Adrenal gland (tissue), 12 donors: Measurements from ENCODE around the gene CHRNG. TPM values are rescaled to one million over a fixed set of nuclear protein-coding genes. Genes with fewer than 3 reads are reported as not detected.
A peak's percentile ranks its signal among the peaks of the same experiment; 100 is the strongest.

Experiments
- DNase-seq, 7 donors: peaks; one replicate each; pipeline ENCODE4 v3.0.0-alpha.2; 2019 to 2020
- H3K27ac ChIP-seq, 5 donors: fragments of 200-600 bp; sonication (generic) in 4 of 5; 1 replicate in 3 of 5; 2 replicates in 2 of 5; pipeline versions ENCODE4 v1.5.1 to v1.8.0; 2016 to 2020; ENCODE audit warnings: mild to moderate bottlenecking in 1 of 5
- H3K27me3 ChIP-seq: fragments of 200-600 bp; 2 replicates; pipeline ENCODE4 v1.8.0; 2021
- H3K36me3 ChIP-seq, 2 donors: fragments of 200-600 bp; replicated peaks in 1 of 2; 1 replicate in 1 of 2; 2 replicates in 1 of 2; pipeline versions ENCODE4 v1.5.1 to v1.8.0; 2018 to 2022
- H3K4me1 ChIP-seq, 2 donors: fragments of 200-600 bp; replicated peaks in 1 of 2; 1 replicate in 1 of 2; 2 replicates in 1 of 2; pipeline versions ENCODE4 v1.5.1 to v1.8.0; 2018 to 2021
- H3K4me3 ChIP-seq, 4 donors: fragments of 200-600 bp; sonication (generic) in 3 of 4; one replicate each; pipeline ENCODE4 v1.5.1; 2016 to 2018
- H3K9me3 ChIP-seq, 3 donors: fragments of 200-600 bp; sonication (generic) in 1 of 3; replicated peaks in 1 of 3; 1 replicate in 2 of 3; 2 replicates in 1 of 3; pipeline versions ENCODE4 v1.5.1 to v1.8.0; 2016 to 2021
- POLR2A ChIP-seq, 2 donors: fragments of 450-650 bp; IDR thresholded peaks; one replicate each; pipeline ENCODE4 v1.6.1; 2017; ENCODE audit warnings: antibody characterized with exemption in 2 of 2, mild to moderate bottlenecking in 2 of 2, moderate library complexity in 1 of 2
- WGBS, 4 donors: extraction: QIAGEN DNeasy Blood & Tissue Kit in 2 of 4; methylation state at CpG; one replicate each; pipeline versions ENCODE4 v1.1.5 to v1.1.7; 2013 to 2017; 5-methylcytosine and 5-hydroxymethylcytosine counted together
- intact Hi-C, 2 donors: fragments of 100-400 bp; cut with DNase I; formaldehyde crosslinking; loops; one replicate each; pipeline versions ENCODE4 v1.14.1 to v1.15.0; 2022 to 2023
- polyA plus RNA-seq, 3 donors: library from polyadenylated mRNA; stranded (reverse); fragments of 200-250 nt in 2 of 3; fragments of 350-450 nt in 1 of 3; fragmentation: Illumina TruSeq in 1 of 3; extraction: RNeasy Lipid Tissue Mini Kit (QIAGEN cat#74804) in 1 of 3; gene quantifications; one replicate each; pipeline ENCODE4 v1.2.3, GENCODE V29; 2013 to 2014
- total RNA-seq, 9 donors: library from RNA; depleted of rRNA in 4 of 9; stranded (reverse); fragments of >200 nt in 4 of 9; fragments of 120-200 nt in 1 of 9; fragmentation: NEBNext Ultra II Directional in 1 of 9; extraction: Animal tissue kit (Norgen Biotek cat#: 25700) in 1 of 9; gene quantifications; one replicate each; pipeline versions ENCODE4 v1.1.0 to v1.2.4, GENCODE V29; 2013 to 2023
- TF ChIP-seq, protein P1 (sequence below), 6 experiments: fragments of 450-650 bp in 4 of 6; fragments of 200-600 bp in 2 of 6; sonication (generic) in 1 of 6; IDR thresholded peaks; 1 replicate in 5 of 6; 2 replicates in 1 of 6; pipeline versions ENCODE4 v1.5.1 to v1.8.0; 2016 to 2021; ENCODE audit warnings: antibody characterized with exemption in 6 of 6, mild to moderate bottlenecking in 2 of 6, moderate library complexity in 1 of 6
- donor health status: healthy with polysubstance abuse.
- donor health status: Bipolar disorder and iron deficiency.
- donor health status: DM: yes; HTN: yes; CAD: no.
- donor health status: DM: no; HTN: no; CAD: no.
- donor health status: DM: no; HTN: no; CAD: no.
- donor health status: DM: yes; HTN: yes; CAD: no.

Gene CHRNG
- total and polyA plus RNA-seq, 12 donors = 0.08 to 0.22 TPM; not detected in 10

DNA sequence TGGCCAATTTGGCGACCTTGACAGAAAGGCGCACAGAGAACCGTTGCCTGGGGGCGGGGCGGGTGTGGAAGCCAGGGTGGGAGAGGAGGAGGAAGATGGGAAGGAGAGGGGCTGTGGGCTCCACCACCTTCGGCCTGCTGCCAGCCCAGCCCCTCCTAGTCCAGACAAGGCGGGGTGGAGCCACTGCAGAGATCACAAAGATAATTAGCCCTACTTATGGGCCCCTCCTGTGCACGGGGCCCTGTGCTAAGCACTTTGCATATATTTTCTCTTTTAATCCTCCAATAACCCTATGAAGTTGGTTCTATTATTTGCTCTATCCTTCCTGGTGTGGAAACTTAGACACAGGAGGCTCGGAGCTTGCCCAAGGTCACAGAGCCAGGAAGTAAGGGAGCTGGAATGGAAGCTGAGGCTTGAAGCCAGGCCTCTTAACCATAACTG lies 38.1 kb upstream of the CHRNG start:
- H3K27me3 ChIP-seq = no peaks in the 10 kb centered on the region
- no peaks in the 10 kb centered on the region for H3K9me3 ChIP-seq
- intact Hi-C loops = no loop called here
- DNase-seq = peak; percentile 44 to 73 (median 66)
- no peak for TF ChIP-seq POLR2A (IDR thresholded peaks at IDR 0.05)
- TF ChIP-seq, protein P1, sequence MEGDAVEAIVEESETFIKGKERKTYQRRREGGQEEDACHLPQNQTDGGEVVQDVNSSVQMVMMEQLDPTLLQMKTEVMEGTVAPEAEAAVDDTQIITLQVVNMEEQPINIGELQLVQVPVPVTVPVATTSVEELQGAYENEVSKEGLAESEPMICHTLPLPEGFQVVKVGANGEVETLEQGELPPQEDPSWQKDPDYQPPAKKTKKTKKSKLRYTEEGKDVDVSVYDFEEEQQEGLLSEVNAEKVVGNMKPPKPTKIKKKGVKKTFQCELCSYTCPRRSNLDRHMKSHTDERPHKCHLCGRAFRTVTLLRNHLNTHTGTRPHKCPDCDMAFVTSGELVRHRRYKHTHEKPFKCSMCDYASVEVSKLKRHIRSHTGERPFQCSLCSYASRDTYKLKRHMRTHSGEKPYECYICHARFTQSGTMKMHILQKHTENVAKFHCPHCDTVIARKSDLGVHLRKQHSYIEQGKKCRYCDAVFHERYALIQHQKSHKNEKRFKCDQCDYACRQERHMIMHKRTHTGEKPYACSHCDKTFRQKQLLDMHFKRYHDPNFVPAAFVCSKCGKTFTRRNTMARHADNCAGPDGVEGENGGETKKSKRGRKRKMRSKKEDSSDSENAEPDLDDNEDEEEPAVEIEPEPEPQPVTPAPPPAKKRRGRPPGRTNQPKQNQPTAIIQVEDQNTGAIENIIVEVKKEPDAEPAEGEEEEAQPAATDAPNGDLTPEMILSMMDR (IDR thresholded peaks at IDR 0.05) = no peak
- WGBS, 4 donors = 43 to 59% (median 51%) methylated on average over 9 of the region's 9 CpGs
- peaks cover 16 to 27% of the 10 kb centered on the region in 2 donors for H3K4me1 ChIP-seq
- H3K27ac ChIP-seq = peak overlapping the region; percentile 71 to 89 (median 79)
- no peak overlapping the region for H3K4me3 ChIP-seq
- no peaks in the 10 kb centered on the region for H3K36me3 ChIP-seq

DNA sequence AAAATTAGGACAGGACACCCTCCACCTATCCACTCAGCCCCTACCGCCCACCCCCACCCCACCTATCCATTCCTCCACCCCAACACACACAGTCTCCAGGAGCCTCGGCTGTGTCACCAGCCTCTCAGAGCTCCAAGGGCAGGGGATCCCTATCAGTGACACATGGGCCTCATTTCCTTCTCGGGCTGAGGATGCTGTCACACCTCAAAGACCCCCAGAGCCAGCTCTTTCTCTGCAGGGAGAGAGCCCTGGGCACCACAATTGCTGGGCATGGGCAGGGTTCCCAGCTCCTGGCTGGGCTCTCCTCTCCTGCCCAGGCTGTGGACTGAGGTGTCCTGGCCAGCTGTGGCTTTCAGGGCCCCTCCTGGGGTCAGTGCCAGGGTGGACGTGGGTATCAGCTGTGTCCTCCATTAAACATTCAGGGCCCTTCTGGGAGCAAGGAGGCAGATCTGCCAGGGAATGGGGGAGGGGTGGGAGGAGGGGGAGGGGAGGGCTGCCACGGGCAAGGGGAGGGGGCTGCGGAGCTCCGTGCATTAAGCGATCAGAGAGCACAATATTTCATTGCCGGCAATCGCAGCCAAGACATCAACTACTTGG lies 37.6 kb upstream of the CHRNG start:
- H3K4me1 ChIP-seq = peaks cover 16 to 27% of the 10 kb centered on the region in 2 donors
- no peaks in the 10 kb centered on the region for H3K9me3 ChIP-seq
- TF ChIP-seq POLR2A (IDR thresholded peaks at IDR 0.05) = no peak
- TF ChIP-seq, protein P1 (IDR thresholded peaks at IDR 0.05) = no peak
- no peaks in the 10 kb centered on the region for H3K36me3 ChIP-seq
- intact Hi-C loops = no loop called here
- DNase-seq = peak in 4 of 7 donors; percentile 37 to 49 (median 40)
- H3K27ac ChIP-seq = peak overlapping the region; percentile 71 to 89 (median 79)
- H3K4me3 ChIP-seq = no peak overlapping the region
- 4 to 56% (median 29%) methylated on average over 6 to 10 of the region's 10 CpGs for WGBS, 4 donors
- no peaks in the 10 kb centered on the region for H3K27me3 ChIP-seq

DNA sequence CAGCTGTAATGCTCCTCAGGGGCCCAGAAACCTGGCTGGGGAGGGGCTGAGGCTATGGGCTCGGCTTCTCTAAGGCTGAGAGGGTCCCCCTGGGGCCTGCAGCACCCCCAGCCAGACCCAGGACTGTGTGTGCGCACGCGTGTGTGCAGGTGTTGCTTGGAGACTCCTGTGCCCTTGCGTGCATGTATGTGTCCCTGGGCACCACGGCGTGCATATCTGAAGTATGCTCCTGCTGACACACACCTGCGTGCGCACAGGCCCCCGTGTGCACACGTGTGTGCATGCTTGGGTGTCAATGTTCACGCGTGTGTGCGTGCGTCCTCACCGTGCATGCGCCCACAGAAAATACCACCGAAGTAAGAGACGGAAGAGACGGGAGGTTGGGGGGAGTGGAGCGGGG lies 37.0 kb upstream of the CHRNG start:
- intact Hi-C loops = no loop called here
- Histone ChIP-seq H3K4me3 (peak overlapping the region in 1 of 4 donors; percentile 52), H3K27me3 (no peaks in the 10 kb centered on the region), H3K27ac (peak overlapping the region in 2 of 5 donors; percentile 81 to 89), H3K4me1 (peaks cover 16 to 27% of the 10 kb centered on the region in 2 donors), H3K9me3 (no peaks in the 10 kb centered on the region), H3K36me3 (no peaks in the 10 kb centered on the region)
- 2 to 19% (median 17%) methylated on average over 5 to 20 of the region's 21 CpGs for WGBS, 4 donors
- TF ChIP-seq, protein P1 (IDR thresholded peaks at IDR 0.05) = no peak
- no peak for TF ChIP-seq POLR2A (IDR thresholded peaks at IDR 0.05)
- DNase-seq = peak in 5 of 7 donors; percentile 43 to 64 (median 49)

DNA sequence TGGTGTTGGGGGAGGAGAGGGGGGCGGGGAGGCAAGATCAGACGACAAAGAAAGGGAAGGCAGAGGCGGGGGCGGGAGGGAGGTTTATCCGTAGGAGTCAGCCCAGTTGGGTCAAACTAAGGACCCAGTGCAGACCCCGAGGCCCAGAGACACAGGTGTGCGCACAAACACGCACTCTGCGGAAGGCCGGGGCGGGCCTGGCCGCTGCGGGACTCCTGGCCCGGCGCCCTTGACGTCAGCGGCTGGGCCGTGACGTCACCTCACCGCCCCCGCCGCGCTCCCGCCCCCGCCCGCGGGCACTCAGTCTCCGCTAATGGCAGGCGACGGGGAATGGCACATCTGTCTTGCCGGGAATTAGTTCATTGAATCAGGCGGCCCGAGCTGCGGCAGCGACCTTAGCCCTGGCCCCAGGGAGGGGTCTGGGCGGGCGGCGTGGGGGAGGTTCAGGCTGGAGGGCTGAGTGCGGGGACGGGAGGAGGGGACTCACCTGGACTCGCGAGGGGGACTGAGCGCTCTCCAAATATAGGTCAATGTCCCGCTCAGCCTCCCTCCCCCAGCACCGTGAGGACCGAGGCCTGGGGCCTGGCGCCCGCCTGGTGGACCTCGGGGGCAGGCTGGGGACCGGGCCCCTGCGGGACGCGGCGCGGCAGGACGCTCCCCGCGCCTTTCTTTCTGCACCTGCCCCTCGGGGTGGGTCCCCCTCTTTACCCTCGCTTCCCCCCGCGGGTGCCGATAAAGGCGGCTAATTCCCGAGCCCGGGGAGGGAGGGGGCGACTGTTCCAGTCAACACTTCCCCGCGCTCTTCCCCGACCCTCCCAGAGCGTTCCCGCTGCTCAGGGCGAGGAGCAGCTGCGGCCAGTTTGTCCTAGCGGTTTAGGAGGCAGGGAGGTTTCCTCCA lies 36.3 kb upstream of the CHRNG start:
- Histone ChIP-seq H3K4me1 (peaks cover 16 to 27% of the 10 kb centered on the region in 2 donors), H3K27ac (peak overlapping the region in 2 of 5 donors; percentile 44 to 89), H3K36me3 (no peaks in the 10 kb centered on the region), H3K4me3 (peak overlapping the region in 1 of 4 donors; percentile 52), H3K9me3 (no peaks in the 10 kb centered on the region), H3K27me3 (no peaks in the 10 kb centered on the region)
- 15 to 47% (median 18%) methylated on average over 24 to 74 of the region's 75 CpGs for WGBS, 4 donors
- TF ChIP-seq, protein P1 (IDR thresholded peaks at IDR 0.05) = no peak
- no peak for TF ChIP-seq POLR2A (IDR thresholded peaks at IDR 0.05)
- peak; percentile 44 to 84 (median 68) for DNase-seq
- intact Hi-C loops = no loop called here
